ENCODE data around the gene CHRNA4. TPM values are rescaled to one million over a fixed set of nuclear protein-coding genes. Genes with fewer than 3 reads are reported as not detected.

The CHRNA4 gene
- total and polyA plus RNA-seq, 10 of the 15 experiments (the other 5 are each of a cell fraction or from before 2014, with no cell fraction given) = 0.04 to 0.41 (median 0.06) TPM; not detected in 5

DNA sequence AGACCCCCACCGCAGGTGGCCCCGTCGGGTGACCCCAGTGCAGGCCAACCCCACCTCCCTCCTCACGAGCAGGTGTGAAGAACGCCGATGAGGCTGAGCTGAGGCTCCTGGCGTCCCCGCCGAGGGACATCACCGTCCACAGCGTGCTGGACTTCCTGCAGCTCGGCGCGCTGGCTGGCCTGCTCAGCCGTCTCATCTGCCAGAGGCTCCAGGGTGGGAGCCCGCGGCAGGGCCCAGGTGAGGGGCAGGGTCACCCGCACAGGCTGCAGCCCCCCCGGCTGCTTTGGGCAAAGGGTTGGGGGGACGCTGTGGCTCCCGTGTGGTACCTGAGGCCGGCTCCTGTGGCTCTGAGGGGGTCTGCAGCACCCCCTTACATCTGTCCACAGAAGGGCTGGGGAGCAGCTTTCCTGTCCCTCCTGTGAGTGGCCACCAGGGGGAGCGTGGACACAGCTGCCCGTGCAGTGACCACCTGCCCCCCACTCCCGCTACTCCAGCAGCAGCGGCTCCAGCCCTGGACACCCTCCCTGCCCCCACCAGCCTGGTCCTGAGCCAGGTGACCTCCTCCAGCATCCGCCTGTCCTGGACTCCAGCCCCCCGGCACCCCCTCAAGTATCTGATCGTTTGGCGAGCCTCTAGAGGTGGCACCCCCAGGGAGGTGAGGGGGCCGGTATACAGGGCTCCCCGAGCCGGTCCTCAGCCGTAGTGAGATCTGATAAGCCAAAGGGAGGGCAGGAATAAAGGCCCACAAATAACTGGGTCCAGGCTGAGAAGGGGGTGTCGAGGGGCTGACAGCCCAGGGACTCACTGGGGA lies 51.7 kb downstream of the CHRNA4 start:
- Histone ChIP-seq H3K9ac (ENCODE audit: control insufficient read depth, insufficient read depth, low read length) (no peak overlapping the region), H3K4me1 (ENCODE audit: control insufficient read depth, insufficient read depth, low read length) (no peaks in the 10 kb centered on the region), H3K36me3 (ENCODE audit: control insufficient read depth in 2 of 2, insufficient read depth in 2 of 2, low read length in 1 of 2) (no peaks in the 10 kb centered on the region), H3K27me3 (replicated peaks in 1 of 2; ENCODE audit: control insufficient read depth in 2 of 2, insufficient read depth in 2 of 2, low read length in 1 of 2) (no peaks in the 10 kb centered on the region), H3K4me2 (ENCODE audit: control insufficient read depth, insufficient read depth) (no peak overlapping the region), H3K9me3 (replicated peaks; ENCODE audit: control insufficient read depth, insufficient read depth, low read length) (no peaks in the 10 kb centered on the region), H3K79me2 (ENCODE audit: control insufficient read depth, insufficient read depth, low read length) (no peaks in the 10 kb centered on the region), H3K4me3 (no peak overlapping the region), H4K20me1 (ENCODE audit: control insufficient read depth, insufficient read depth) (no peaks in the 10 kb centered on the region), H2AFZ (ENCODE audit: control insufficient read depth, low read depth, low read length) (no peak overlapping the region), H3K27ac (ENCODE audit: control insufficient read depth, insufficient read depth) (no peak overlapping the region)
- BruUV-seq (replicated peaks) = no TSS peak
- POLR2A ChIA-PET = no interaction called here
- RAD21 ChIA-PET (ENCODE audit: unreplicated experiment) = interaction anchor here (0.8 to 1.8 kb wide), 4 partner anchors 15 to 86 kb away, joined by 3 to 5 read pairs (median 3); no protein-coding TSS in a partner anchor
- 43% methylated on average over 35 of the region's 35 CpGs for WGBS (ENCODE audit: insufficient coverage, insufficient replicate concordance, low lambda C conversion rate, missing lambda C conversion rate)
- DNase-seq (ENCODE audit: low read depth, low spot score) (no peak), ATAC-seq (peak; percentile 76), FAIRE-seq (no peak)
- intact Hi-C loops (cut with micrococcal nuclease; ENCODE audit: unreplicated experiment) (no loop called here), in situ Hi-C loops (cut with MboI) (no loop called here)
- CTCF ChIA-PET = interaction anchor here (0.6 to 2.1 kb wide), 3 partner anchors 73 to 187 kb away, joined by 3 to 12 read pairs (median 3); no protein-coding TSS in a partner anchor
- SMC1A ChIA-PET (ENCODE audit: uncharacterized antibody, unreplicated experiment) = interaction anchor here (0.7 kb wide), 1 partner anchor 72 kb away, joined by 4 read pairs; no protein-coding TSS in a partner anchor
- TF ChIP-seq, protein P1, sequence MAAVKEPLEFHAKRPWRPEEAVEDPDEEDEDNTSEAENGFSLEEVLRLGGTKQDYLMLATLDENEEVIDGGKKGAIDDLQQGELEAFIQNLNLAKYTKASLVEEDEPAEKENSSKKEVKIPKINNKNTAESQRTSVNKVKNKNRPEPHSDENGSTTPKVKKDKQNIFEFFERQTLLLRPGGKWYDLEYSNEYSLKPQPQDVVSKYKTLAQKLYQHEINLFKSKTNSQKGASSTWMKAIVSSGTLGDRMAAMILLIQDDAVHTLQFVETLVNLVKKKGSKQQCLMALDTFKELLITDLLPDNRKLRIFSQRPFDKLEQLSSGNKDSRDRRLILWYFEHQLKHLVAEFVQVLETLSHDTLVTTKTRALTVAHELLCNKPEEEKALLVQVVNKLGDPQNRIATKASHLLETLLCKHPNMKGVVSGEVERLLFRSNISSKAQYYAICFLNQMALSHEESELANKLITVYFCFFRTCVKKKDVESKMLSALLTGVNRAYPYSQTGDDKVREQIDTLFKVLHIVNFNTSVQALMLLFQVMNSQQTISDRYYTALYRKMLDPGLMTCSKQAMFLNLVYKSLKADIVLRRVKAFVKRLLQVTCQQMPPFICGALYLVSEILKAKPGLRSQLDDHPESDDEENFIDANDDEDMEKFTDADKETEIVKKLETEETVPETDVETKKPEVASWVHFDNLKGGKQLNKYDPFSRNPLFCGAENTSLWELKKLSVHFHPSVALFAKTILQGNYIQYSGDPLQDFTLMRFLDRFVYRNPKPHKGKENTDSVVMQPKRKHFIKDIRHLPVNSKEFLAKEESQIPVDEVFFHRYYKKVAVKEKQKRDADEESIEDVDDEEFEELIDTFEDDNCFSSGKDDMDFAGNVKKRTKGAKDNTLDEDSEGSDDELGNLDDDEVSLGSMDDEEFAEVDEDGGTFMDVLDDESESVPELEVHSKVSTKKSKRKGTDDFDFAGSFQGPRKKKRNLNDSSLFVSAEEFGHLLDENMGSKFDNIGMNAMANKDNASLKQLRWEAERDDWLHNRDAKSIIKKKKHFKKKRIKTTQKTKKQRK (IDR thresholded peaks at IDR 0.05; ENCODE audit: low read depth, low read length) = no peak
- TF ChIP-seq, protein P2, sequence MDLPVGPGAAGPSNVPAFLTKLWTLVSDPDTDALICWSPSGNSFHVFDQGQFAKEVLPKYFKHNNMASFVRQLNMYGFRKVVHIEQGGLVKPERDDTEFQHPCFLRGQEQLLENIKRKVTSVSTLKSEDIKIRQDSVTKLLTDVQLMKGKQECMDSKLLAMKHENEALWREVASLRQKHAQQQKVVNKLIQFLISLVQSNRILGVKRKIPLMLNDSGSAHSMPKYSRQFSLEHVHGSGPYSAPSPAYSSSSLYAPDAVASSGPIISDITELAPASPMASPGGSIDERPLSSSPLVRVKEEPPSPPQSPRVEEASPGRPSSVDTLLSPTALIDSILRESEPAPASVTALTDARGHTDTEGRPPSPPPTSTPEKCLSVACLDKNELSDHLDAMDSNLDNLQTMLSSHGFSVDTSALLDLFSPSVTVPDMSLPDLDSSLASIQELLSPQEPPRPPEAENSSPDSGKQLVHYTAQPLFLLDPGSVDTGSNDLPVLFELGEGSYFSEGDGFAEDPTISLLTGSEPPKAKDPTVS (IDR thresholded peaks at IDR 0.05; ENCODE audit: low read depth, low read length) = no peak
- TF ChIP-seq, protein P3, sequence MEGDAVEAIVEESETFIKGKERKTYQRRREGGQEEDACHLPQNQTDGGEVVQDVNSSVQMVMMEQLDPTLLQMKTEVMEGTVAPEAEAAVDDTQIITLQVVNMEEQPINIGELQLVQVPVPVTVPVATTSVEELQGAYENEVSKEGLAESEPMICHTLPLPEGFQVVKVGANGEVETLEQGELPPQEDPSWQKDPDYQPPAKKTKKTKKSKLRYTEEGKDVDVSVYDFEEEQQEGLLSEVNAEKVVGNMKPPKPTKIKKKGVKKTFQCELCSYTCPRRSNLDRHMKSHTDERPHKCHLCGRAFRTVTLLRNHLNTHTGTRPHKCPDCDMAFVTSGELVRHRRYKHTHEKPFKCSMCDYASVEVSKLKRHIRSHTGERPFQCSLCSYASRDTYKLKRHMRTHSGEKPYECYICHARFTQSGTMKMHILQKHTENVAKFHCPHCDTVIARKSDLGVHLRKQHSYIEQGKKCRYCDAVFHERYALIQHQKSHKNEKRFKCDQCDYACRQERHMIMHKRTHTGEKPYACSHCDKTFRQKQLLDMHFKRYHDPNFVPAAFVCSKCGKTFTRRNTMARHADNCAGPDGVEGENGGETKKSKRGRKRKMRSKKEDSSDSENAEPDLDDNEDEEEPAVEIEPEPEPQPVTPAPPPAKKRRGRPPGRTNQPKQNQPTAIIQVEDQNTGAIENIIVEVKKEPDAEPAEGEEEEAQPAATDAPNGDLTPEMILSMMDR (IDR thresholded peaks at IDR 0.05 in 2 of 3, conservative IDR thresholded peaks at IDR 0.05 in 1 of 3; ENCODE audit: control insufficient read depth in 2 of 3, extremely low read depth in 1 of 3, insufficient read depth in 1 of 3, low read depth in 3 of 3, low read length in 3 of 3) = peak; percentile 37 to 67 (median 49); a peak in 5 of 6 replicates
- TF ChIP-seq PML (IDR thresholded peaks at IDR 0.05; ENCODE audit: low read length) = no peak
- TF ChIP-seq MEF2A (IDR thresholded peaks at IDR 0.05; ENCODE audit: insufficient read depth, low read depth, low read length) = no peak
- no peak for TF ChIP-seq MEF2B (IDR thresholded peaks at IDR 0.05; ENCODE audit: partially characterized antibody, poor library complexity, severe bottlenecking)
- TF ChIP-seq POU2F2 (IDR thresholded peaks at IDR 0.05; ENCODE audit: borderline replicate concordance, low read depth, low read length) = no peak
- no peak for TF ChIP-seq ZZZ3 (IDR thresholded peaks at IDR 0.05; ENCODE audit: control insufficient read depth, insufficient read length, low read depth)
- no peak for TF ChIP-seq BMI1 (IDR thresholded peaks at IDR 0.05; ENCODE audit: borderline replicate concordance)
- peak; percentile 43 for TF ChIP-seq SMC3 (IDR thresholded peaks at IDR 0.05; ENCODE audit: borderline replicate concordance, low read length)
- TF ChIP-seq GABPA (IDR thresholded peaks at IDR 0.05; ENCODE audit: low read depth) = no peak
- TF ChIP-seq RAD21 (IDR thresholded peaks at IDR 0.05; ENCODE audit: insufficient read depth, low read depth, low read length) = 0 out of 2 replicates have a peak, but pooled peaks have one; percentile 28
- TF ChIP-seq, protein P4, sequence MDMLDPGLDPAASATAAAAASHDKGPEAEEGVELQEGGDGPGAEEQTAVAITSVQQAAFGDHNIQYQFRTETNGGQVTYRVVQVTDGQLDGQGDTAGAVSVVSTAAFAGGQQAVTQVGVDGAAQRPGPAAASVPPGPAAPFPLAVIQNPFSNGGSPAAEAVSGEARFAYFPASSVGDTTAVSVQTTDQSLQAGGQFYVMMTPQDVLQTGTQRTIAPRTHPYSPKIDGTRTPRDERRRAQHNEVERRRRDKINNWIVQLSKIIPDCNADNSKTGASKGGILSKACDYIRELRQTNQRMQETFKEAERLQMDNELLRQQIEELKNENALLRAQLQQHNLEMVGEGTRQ (IDR thresholded peaks at IDR 0.05; ENCODE audit: borderline replicate concordance, low read depth, low read length) = no peak
- TF ChIP-seq MYB (IDR thresholded peaks at IDR 0.05; ENCODE audit: borderline replicate concordance, low read depth, low read length) = no peak
- no peak for TF ChIP-seq CHD1 (IDR thresholded peaks at IDR 0.05; ENCODE audit: low read depth, low read length)
